ENCODE data around the gene CORO6. TPM values are rescaled to one million over a fixed set of nuclear protein-coding genes. Genes with fewer than 3 reads are reported as not detected.
A peak's percentile ranks its signal among the peaks of the same experiment; 100 is the strongest.
"Not testable (repeated sequence)": the region's sequence is repeated elsewhere in the genome, so short reads cannot be mapped to it uniquely, and the experiment has no call there.

Gene CORO6
- 1.9 TPM for total RNA-seq (ENCODE audit: insufficient read depth, low replicate concordance)

DNA sequence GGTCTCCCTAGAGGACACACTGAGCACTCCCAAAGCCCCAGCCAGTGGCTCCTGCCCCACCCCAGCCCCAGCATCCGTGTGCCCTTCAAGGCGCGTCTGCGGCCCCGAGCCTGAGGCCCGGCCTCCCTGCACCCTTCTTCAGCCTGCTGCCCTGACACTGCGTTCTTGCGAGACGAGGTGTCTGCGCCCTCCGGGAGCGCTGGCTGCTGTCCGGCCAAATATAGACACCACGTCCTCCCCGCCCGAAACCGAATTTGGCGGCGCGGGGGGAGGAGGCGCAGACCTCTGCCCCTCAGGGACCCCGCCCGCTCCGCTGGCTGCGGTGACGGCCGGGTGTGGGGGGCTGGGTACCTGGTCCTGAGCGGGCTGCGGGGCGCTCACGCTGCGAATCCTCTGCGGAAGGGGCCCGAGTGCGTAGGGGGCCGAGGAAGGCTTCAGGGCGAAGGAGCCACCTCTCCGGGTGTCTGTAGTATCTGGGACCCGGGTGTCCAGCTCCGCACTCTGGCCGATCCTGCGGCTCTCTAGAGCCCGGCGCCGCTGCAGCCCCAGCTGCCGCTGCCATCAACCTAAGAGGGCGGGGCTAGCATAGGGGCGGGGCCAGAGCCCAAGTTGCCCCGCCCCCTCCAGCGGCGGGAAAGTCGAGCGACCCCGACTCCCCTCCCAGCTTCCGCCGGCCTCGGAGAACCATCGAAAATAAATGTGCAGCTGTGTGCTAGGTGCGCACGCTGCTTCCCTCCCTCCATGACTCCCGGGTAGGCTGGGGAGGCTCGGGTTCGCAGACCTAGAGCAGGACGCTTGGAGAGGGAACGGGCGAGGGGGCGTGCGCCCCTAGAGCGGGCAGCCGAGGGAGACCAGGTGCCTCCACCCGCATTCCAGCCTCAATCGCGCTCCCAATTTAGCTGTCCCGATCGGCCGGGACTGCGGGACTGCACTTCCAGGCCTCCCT is at the start of gene CORO6:
CORO6 (minus strand) TSS at position 576 of the 946 bp plus-strand sequence. CDS start 1,491 bp downstream, outside the sequence.
- DNase-seq (ENCODE audit: low spot score) = peak; percentile 42

DNA sequence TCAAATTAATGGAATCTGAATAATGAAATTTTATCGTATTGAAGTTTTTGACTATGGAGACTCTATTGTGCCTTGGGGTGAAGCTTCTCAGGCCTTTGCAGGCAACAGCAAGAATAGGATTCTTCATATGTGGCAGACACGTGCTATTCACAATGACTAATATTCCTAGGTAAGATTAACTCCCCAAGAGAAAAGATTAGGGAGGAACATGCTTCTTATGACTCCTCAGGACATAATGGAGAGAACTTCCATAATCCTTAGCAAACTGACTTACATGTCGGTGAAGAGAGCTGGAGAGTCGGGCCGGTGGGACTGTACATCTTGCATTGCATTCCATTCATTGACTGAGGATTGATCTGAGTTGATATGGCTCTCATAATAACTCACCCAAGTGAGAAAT is 48.9 kb upstream of the CORO6 start:
- no peak for DNase-seq (ENCODE audit: low spot score)

DNA sequence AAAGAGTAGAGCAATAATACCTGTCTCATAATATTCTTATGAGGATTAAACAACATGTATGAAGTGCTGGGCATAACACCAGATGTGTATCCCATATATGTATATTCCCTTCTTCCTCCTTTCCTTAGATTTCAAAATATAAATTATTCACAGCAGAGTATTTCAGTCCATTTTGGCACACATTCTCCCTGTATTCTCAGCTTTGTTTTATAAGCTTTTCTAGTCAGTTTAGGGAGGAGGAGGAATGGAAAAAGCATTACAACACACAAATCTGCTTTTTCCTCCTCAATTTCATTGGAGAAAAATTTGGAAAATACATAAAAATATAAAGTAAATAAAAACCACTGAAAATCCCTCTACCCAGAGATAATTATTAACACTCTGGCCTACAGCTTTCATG is 46.6 kb upstream of the CORO6 start:
- no peak for DNase-seq (ENCODE audit: low spot score)

DNA sequence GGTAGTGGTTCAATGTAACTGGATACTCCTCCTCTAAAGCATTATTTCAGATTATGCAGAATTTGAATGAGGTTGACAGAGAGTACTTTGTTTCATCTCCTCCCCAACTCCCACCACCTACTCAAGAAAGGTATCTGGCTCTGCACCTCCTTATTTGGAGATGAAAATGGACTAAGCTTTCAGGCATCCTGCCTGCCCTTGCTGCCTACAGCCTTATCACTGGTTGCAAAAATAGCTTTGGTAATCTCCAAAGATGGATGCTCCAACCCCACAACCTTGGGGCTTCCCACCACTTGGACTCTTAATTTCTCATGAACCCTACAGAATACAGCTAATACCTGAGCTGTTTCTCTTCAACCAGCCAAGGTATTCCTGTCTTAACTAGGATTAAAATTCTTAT is 45.3 kb upstream of the CORO6 start:
- DNase-seq (ENCODE audit: low spot score) = no peak

DNA sequence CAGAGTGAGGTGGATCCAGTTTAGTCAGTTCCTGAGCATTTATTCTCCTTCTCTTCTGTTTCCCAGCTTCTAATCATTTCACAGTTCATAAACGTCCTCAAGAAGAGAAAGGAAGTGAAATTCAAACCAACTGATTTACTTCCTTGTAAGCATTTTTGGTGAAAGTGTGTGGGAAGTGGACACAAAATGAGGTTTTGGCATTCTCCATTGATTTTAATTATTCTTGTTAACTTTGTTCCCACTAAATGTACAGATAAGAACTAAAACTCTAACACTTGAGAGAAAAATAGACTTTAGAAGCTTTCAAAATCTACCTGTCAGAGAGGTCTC is 42.7 kb upstream of the CORO6 start:
- no peak for DNase-seq (ENCODE audit: low spot score)

DNA sequence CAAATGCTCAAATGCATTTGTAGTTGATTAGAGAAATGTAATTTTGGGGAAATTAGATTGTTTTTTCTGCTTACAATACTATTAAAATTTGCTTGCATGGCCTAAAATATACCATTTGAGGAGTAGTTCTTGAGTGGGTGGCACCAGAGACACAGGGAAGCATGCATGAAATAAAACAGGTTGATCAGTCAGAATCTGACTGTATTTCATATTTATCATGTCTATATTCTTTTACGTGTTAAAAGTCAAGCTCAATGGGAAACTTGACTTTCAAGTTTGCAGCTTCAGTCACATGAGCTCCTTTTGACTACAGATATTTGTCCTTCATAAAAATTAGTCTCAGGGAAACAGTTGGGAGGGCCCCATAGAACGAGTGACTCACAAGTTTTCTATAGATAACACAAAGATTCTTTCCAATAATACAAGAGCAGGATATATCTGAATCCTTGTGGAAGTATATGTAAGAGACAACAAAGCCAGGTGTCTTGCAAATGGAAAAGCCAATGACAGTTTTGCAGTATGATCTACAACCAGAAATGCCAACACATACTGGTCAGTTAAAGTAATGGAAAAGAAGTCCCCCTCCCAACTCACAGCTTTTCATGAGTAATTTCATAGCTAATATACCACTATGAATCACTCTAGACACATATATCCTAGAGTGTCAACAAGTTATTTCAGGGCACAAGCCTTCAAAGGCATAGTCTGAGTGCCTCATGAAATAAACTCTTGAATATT is 42.2 kb upstream of the CORO6 start:
- DNase-seq (ENCODE audit: low spot score) = peak; percentile 30

DNA sequence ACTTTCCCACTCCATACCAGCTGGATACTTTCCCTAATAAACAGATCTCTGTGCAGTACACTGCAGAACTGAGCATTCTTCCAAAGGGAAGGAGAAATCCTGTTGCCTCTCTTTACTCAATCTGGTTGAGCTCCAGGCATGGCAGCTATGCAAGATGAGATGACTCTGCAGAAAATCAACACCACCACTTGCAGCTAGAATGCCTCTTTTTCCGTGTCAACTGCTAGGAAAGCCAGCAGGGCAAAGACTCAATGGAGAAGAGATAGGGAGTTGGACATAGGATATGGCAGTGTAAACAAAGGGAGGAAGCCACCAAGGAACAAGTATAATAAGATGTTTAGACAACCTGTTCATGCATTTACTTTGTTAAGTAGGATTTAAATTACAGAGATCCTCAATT is 40.4 kb upstream of the CORO6 start:
- DNase-seq (ENCODE audit: low spot score) = peak; percentile 64

DNA sequence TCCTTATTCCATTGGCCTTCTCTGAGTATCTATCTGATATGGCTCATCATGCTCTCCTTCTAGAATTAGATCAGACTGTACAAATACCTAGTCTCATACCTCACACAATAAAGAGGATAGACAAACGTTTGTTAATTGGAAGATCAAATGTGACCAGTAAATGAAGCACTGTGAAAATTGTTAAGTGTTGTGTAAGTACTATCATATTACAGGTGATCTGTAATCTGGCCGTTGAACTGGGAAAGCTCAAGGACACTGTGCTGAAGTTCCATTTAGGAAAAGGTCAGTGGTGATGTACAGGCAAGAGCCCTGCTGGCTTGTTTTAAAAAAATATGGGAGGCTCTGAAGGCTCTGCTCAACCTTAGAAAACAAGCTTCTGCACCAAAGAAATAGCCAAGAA is 38.5 kb upstream of the CORO6 start:
- no peak for DNase-seq (ENCODE audit: low spot score)

DNA sequence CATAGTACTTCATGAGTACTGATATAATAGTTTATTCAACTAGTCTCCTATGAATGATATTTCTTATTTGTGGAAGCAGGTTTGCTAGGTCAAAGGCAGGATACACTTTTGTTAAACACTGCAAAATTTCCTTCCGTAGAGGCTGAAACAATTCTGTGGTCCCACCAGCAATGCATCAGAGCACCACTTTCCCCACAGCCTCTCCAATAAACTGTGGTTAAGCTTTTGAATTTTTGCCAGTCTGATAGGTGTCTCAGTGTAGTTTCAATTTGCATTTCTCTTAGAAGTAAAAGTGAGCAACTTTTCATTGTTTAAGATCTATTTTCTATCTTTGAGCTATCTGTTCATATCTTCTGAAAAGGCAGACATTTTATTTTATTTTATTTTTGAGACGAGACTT is 36.4 kb upstream of the CORO6 start:
- no peak for DNase-seq (ENCODE audit: low spot score)

DNA sequence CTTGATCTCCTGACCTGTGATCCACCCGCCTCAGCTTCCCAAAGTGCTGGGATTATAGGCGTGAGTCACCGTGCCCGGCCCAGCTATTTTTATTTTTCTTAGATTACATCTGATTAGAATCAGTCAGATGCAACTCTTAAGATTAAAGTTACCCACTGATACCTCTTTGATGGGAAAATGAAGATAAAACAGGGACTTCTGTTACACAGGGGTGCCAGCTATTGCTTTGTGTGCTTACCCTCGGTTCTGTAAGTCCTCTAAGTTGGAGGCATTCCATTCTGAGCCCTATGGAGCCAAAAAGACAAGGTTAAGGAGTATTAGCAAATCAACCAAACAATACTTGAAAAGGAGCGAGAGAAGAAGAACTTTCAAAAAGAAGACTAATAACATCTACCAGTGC is 32.6 kb upstream of the CORO6 start:
- no peak for DNase-seq (ENCODE audit: low spot score)

DNA sequence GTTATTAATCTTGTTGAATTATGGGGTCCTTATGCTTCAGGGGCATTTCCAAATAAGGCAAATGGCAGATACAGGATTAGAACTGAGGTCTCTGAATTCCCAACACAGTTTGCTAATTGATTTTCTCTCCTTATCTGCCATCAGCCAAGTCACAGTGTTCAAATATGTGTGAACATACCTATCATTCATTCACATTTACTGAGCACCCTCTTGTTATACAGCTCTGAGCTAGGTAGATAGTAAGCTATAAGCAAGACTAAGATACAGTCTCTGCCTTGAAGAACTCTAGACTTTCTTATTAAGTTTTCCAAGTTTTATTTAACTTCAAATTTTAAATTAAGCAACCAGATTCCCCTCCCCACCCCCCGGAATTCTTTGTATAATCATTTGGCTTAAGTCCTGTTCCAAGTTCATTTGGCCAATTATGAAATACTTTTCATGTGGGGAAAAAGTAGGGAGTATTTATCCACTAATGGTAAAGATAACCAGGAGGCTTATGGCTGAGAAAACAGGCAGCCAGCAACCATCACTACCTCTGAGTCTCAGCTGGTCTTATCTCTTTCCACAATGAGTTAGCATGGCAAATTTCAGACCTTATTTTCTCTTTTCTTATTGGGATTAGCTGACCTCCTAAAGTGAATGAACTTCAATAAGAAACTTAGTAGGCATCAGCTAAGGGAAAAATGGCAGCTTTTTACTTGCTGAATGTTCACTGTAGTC is 31.4 kb upstream of the CORO6 start:
- no peak for DNase-seq (ENCODE audit: low spot score)

DNA sequence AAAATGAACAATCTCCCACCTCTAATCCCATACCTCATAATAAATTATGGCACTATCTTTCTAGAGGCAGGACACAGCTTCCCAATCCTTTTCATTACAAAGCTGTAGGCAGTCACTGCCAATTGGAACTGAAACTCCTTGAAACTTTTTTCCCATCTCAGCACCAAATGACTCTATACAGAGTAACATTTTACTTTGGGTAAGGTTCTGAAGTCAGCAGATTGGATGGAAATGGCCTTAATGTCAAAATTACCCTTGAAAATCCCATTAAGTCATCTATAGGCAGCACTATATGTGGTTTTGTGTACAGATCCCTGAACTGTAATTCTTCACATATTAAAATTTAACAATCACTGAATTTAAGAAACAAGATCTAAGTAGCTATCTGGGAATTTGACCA is 30.3 kb upstream of the CORO6 start:
- no peak for DNase-seq (ENCODE audit: low spot score)

DNA sequence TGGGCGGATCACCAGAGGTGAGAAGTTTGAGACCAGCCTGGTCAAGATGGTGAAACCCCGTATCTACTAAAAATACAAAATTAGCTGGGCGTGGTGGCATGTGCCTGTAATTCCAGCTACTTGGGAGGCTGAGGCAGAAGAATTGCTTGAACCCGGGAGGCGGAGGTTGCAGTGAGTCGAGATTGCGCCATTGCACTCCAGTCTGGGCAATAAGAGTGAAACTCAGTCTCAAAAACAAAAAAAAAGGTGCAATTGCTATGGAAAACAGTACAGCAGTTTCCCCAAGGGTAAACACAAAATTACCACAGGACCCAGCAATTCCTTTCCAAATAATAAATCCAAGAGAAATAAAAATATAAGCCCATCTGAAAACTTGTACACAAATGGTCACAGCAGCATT is 29.2 kb upstream of the CORO6 start:
- not testable (repeated sequence) for DNase-seq (ENCODE audit: low spot score)

DNA sequence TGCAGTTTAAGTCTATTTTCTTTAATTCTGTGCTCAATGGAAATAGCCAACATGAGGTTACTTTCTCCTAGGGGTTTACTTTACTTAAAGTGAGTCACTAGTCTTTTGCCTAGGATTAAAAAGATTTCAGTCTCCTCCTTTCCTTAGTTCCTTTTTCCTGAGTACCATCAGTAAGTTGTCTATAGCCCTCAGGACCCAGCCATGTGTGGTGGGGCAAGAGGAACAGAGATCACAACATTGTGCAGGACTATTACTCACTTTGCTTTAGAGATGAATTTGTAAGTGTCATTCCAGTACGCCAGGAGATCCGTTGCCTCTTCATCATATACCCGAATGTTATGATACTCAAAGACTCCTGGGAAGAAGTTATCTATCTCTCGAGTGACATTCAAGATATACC is 27.7 kb upstream of the CORO6 start:
- DNase-seq (ENCODE audit: low spot score) = no peak

DNA sequence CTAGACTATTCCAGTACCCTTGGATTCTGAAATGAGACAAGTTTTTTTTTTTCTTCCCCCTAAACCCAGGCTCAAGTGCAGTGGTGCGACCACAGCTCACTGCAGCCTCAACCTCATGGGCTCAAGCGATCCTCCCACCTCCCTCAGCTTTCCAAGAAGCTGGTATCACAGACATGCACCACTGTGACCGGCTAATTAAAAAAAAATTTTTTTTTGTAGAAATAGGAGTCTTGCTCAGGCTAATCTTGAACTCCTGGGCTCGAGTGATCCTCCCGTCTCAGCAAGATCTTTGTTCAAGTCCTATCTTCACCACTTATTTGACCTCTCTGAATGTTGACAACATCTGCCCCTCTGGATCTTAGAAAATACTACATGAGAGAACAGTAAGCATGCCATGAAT is 26.6 kb upstream of the CORO6 start:
- no peak for DNase-seq (ENCODE audit: low spot score)

DNA sequence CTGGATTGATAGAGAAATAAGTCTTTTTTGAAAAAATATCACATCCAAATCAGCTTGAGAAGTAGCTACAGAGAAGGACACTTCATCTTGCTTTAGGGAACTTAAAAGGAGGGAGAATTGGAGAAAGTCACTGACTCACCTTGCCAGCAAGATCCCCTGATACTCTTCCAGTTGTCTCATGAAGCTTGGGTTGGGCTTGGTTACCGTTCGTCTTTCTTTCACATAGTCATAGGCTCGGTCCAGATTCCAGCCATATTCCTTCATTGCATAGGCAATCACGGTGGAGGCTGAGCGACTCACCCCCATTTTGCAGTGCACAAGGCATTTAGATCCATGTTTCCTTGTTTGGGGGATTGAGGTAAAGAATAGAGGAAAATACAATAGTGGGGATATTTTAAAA is 25.3 kb upstream of the CORO6 start:
- DNase-seq (ENCODE audit: low spot score) = no peak

DNA sequence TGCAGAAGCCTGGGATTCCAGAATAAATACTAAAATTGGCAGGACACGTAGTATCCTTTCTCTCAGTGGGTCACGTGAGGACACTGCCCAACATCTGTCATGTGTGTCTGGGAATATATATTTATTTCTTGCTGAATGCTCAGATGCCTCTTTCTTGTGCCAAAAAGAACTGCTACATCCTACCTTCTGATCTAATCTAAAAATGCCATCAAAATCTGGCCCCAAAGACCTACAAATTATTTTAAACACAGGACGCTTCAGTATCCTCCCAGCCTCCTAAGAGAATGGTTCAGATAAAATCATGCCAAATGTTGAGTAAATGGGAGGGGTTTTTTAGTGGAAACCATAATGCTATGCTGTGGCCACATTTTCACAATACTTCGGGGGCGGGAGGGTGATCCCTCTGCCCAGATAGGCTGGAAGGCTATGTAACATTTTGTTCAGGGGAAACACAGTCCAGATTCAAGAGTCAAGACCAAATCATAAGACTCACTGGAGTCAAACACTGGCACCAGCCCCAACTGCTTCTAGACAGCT is 22.9 kb upstream of the CORO6 start:
- peak; percentile 54 for DNase-seq (ENCODE audit: low spot score)

DNA sequence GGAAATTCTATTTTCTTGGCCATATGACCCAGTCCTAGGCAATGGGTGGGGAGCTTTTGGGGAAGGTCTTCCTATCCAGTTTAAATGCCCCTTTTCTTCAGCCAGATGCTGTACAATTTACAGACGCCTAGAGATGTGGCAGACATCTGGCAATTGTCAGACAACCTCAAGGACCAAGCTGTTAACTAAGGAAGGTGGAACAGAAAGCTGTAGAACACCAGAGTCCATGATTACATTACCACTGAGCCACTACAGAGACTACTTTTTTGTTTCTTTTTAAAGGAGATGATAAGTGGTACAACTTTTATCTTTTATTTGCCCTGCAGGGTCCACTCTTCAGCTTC is 21.1 kb upstream of the CORO6 start:
- DNase-seq (ENCODE audit: low spot score) = no peak

DNA sequence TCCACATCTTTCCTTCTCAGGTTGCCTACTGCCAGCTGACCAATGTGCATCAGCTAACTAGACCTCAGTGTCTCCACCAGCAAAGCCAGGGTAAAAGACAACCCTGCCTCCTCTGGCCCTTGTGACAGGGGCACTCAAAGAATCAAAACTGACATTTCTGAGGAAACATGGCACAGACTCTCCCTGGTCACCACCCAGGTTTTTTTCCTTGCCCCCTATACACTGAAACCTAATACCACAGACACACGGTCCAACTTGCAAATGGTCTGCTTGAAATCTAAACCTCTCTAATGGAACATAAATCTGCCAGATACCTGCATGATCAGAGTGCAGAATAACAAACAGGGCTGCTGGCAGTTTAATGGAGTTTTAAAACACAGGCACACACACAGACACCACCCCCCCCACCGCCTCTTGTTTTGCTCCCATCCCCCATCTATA is 19.5 kb upstream of the CORO6 start:
- no peak for DNase-seq (ENCODE audit: low spot score)

DNA sequence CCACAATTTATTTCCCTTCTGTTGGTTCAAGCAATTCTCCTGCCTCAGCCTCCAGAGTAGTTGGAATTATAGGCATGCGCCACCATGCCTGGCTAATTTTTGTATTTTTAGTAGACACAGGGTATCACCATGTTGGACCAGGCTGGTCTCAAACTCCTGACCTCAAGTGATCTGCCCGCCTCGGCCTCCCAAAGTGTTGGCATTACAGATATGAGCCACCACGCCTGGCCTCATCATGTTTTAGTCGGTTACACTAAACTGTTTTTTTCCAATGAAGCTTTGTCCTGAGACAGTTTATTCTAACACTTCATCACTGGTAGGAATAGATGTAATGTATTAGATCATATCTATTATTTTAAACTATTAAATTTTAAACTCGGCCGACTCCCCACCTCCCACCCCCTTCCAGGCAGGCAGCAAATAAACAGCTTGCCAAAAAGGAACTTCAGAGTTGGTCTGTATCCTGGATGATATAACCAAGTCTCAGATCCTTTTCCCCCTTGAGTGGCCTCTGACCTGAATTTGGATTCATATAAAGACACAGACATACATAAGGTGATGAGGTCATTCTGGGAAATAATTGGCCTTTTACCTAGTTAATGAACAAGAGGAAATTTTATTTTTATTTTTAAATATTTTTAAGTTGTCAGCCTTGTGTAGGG is 18.4 kb upstream of the CORO6 start:
- no peak for DNase-seq (ENCODE audit: low spot score)

DNA sequence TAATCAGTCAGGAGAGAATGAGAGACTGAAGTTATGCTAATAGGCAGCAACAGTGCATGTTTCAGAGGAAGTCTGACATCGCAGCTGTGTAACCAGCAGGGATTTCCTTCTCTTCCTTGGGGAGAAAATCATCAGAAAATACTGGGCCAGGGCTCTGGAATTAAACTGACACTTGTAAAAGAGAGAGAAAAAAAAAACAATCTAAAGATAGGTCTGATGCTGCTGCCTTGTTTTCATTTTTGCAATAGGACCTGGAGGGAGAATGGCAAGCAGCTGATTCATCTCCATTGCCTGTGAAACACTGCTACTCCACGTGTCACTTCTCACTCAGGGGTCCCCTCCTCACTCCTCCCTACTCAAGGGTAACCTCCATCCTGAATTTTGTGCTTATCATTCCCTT is 17.7 kb upstream of the CORO6 start:
- no peak for DNase-seq (ENCODE audit: low spot score)

DNA sequence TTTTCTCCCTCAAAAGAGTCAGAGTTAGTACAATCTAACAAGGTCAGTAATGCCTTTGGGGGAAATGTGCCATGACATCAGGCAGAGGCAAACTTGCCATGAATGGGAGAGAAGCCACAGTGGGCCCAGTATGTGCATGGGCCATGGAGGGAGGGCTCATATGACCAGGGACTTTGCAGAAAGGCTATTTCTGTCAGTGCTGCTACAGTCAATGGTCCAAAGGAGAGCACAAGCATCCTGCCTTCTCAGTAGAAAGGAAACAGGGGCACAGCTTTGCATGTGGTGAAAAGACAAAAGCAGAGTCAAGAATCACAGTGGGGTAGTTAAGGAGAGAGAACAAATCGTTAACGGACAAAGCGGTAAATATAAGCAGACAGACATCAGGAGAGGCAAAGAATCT is 11.2 kb upstream of the CORO6 start:
- no peak for DNase-seq (ENCODE audit: low spot score)
